ENCODE measurements around the gene ZNF500.

ZNF500 gene

DNA sequence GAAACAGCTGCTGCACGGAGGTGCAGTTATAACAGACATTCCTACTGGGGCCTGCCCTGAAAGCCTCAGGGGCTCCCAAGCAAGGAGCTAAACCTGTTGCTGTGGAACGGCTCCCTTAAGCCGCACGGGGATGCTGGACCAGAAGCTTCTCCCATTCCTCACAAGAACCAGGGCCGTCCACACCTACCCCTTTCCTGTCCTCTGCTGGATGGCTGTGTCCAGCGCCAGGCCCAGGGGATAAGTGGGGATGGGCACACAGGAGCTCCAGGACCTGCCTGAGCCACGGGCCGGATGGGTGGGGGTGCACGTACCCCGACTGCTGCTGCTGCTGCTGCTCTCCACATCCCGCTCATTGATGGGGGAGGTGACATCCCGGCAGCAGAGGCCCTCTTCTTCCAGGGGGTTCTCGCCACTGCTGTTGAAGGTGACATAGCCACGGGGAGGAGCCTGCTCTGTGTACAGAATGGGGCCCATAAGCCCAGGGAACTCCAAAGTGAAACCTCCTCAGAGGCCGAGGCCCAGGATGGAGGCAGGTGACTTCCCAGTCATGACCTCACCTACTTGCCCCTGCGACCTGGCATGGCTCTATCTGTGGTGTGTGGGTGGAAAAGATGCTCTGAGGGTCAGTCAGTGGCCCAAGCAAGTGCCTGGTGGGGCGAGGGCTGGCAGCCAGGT is 65.0 kb downstream of the ZNF500 start:
- Histone ChIP-seq H2AFZ (ENCODE audit: low read depth, low read length, severe bottlenecking) (no peak overlapping the region), H3K79me2 (ENCODE audit: insufficient read depth, low read length) (no peaks in the 10 kb centered on the region), H3F3A (ENCODE audit: insufficient read depth) (no peaks in the 10 kb centered on the region), H3K27ac (ENCODE audit: low read depth, low read length) (no peak overlapping the region), H3K27me3 (ENCODE audit: low read length) (no peaks in the 10 kb centered on the region), H3K4me2 (ENCODE audit: low read depth, low read length, poor library complexity, severe bottlenecking) (no peak overlapping the region), H4K20me1 (ENCODE audit: low read depth, low read length) (no peaks in the 10 kb centered on the region), H3K9me2 (replicated peaks; ENCODE audit: insufficient read depth, low read length) (no peaks in the 10 kb centered on the region), H3K9me3 (ENCODE audit: insufficient read depth, low read length) (no peaks in the 10 kb centered on the region), H3K36me3 (ENCODE audit: low read length) (no peaks in the 10 kb centered on the region), H3K4me3 (ENCODE audit: insufficient read depth, low read length, poor library complexity, severe bottlenecking) (no peak overlapping the region), H3K9ac (ENCODE audit: low read length) (no peak overlapping the region)
- TF ChIP-seq EZH2phosphoT487 (conservative IDR thresholded peaks at IDR 0.05; ENCODE audit: low read length): no peak
- TF ChIP-seq, protein P1, sequence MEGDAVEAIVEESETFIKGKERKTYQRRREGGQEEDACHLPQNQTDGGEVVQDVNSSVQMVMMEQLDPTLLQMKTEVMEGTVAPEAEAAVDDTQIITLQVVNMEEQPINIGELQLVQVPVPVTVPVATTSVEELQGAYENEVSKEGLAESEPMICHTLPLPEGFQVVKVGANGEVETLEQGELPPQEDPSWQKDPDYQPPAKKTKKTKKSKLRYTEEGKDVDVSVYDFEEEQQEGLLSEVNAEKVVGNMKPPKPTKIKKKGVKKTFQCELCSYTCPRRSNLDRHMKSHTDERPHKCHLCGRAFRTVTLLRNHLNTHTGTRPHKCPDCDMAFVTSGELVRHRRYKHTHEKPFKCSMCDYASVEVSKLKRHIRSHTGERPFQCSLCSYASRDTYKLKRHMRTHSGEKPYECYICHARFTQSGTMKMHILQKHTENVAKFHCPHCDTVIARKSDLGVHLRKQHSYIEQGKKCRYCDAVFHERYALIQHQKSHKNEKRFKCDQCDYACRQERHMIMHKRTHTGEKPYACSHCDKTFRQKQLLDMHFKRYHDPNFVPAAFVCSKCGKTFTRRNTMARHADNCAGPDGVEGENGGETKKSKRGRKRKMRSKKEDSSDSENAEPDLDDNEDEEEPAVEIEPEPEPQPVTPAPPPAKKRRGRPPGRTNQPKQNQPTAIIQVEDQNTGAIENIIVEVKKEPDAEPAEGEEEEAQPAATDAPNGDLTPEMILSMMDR (IDR thresholded peaks at IDR 0.05; ENCODE audit: insufficient read depth, low read length, poor library complexity, severe bottlenecking): no peak

DNA sequence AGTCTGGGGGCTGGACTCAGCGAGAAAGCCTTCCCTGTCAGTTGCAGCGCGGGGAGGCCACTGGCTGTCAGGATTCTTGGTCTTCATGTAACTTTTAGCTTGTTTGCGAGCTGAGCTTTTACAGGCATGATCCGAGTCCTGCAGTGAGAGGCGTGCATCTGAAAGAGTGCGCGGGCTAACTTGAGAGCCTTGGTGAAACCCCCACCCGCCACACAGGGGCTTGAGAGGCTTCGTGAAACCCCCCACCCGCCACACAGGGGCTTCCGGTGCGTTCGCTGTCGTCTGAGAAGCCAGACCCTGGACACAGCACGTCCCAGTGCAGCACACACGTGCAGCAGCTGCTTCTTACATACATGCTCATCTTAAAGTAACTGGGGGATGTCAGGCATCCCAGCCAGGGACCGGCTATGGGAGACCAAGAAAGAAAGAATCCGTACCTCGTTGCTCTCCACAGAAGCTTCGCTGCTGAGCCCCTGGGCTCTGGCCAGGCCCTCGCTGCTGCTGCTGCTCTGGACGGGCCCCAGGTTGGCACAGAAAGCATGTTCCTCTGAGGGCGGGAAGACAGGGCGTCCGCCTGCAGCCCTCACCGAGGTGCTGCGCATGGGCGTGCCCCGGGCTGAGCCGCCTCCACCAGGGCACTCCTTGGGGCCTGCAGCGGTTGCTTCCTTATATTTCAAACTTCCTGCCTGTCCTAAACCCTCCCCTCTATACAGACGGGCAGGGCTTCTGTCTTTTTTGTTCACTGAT is 65.8 kb downstream of the ZNF500 start:
- H2AFZ ChIP-seq (ENCODE audit: low read depth, low read length, severe bottlenecking): no peak overlapping the region
- H3K4me3 ChIP-seq (ENCODE audit: insufficient read depth, low read length, poor library complexity, severe bottlenecking): no peak overlapping the region
- no peaks in the 10 kb centered on the region for H3K9me2 ChIP-seq (replicated peaks; ENCODE audit: insufficient read depth, low read length)
- H3K9ac ChIP-seq (ENCODE audit: low read length): no peak overlapping the region
- no peak overlapping the region for H3K27ac ChIP-seq (ENCODE audit: low read depth, low read length)
- no peaks in the 10 kb centered on the region for H4K20me1 ChIP-seq (ENCODE audit: low read depth, low read length)
- no peak overlapping the region for H3K4me2 ChIP-seq (ENCODE audit: low read depth, low read length, poor library complexity, severe bottlenecking)
- H3K79me2 ChIP-seq (ENCODE audit: insufficient read depth, low read length): no peaks in the 10 kb centered on the region
- H3K36me3 ChIP-seq (ENCODE audit: low read length): no peaks in the 10 kb centered on the region
- H3K27me3 ChIP-seq (ENCODE audit: low read length): no peaks in the 10 kb centered on the region
- no peaks in the 10 kb centered on the region for H3K9me3 ChIP-seq (ENCODE audit: insufficient read depth, low read length)
- H3F3A ChIP-seq (ENCODE audit: insufficient read depth): no peaks in the 10 kb centered on the region
- no peak for TF ChIP-seq EZH2phosphoT487 (conservative IDR thresholded peaks at IDR 0.05; ENCODE audit: low read length)
- TF ChIP-seq, protein P1 (IDR thresholded peaks at IDR 0.05; ENCODE audit: insufficient read depth, low read length, poor library complexity, severe bottlenecking): no peak

DNA sequence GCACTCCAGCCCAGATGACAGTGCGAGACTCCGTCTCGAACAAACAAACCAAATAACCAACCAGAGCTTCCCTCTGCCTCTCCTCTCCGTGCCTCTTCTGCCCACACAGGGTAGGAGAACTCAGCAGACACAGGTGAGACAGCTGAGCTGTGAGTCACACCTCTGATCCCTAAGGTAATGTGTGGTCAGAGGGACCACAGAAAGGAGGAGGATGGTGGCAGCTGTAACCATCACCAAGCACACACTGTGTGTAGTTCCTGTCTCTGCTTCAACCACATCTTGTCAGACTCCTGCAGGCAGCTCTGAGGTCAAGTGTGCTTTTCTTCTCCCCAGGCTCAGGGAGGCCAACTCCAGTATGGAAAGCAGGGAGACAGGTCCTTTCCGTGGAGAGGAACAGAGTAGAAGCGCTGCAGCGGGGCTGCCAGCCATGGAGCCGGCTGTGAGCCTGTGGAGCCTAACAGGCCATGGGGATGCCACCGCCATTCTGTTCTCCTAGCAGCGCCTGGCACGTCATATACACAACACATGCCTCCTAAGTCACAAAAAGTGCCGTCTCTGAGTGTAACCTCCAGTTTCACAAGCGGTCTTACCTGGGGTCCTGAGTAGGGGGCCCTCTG is 66.5 kb downstream of the ZNF500 start:
- H3K27me3 ChIP-seq (ENCODE audit: low read length): no peaks in the 10 kb centered on the region
- no peaks in the 10 kb centered on the region for H3F3A ChIP-seq (ENCODE audit: insufficient read depth)

More for the DNA sequence above, 66.5 kb downstream of the ZNF500 start:
- Histone ChIP-seq H3K9ac (ENCODE audit: low read length) (no peak overlapping the region), H3K4me3 (ENCODE audit: insufficient read depth, low read length, poor library complexity, severe bottlenecking) (no peak overlapping the region), H3K79me2 (ENCODE audit: insufficient read depth, low read length) (no peaks in the 10 kb centered on the region), H2AFZ (ENCODE audit: low read depth, low read length, severe bottlenecking) (no peak overlapping the region), H4K20me1 (ENCODE audit: low read depth, low read length) (no peaks in the 10 kb centered on the region), H3K27ac (ENCODE audit: low read depth, low read length) (no peak overlapping the region), H3K9me3 (ENCODE audit: insufficient read depth, low read length) (no peaks in the 10 kb centered on the region), H3K9me2 (replicated peaks; ENCODE audit: insufficient read depth, low read length) (no peaks in the 10 kb centered on the region), H3K4me2 (ENCODE audit: low read depth, low read length, poor library complexity, severe bottlenecking) (no peak overlapping the region), H3K36me3 (ENCODE audit: low read length) (no peaks in the 10 kb centered on the region)
- TF ChIP-seq, protein P1 (IDR thresholded peaks at IDR 0.05; ENCODE audit: insufficient read depth, low read length, poor library complexity, severe bottlenecking): no peak
- no peak for TF ChIP-seq EZH2phosphoT487 (conservative IDR thresholded peaks at IDR 0.05; ENCODE audit: low read length)

Measured in SU-DHL-6 (cell line).